Coronary artery (tissue), 2 donors: ENCODE measurements around the gene CD8B2.
"Not testable (repeated sequence)": the region's sequence is repeated elsewhere in the genome, so short reads cannot be mapped to it uniquely, and the experiment has no call there.

Source experiments
- DNase-seq: peaks from one replicate; pipeline ENCODE4 v3.0.0-alpha.2; 2017; ENCODE audit warnings: low spot score
- H3K27ac ChIP-seq, 2 donors: fragments of 200-600 bp; sonication (generic); one replicate each; pipeline ENCODE4 v1.5.1; 2016 to 2019
- H3K4me3 ChIP-seq: fragments of 200-600 bp; sonication (generic); 2 replicates; pipeline ENCODE4 v1.5.1; 2016; ENCODE audit warnings: mild to moderate bottlenecking, moderate library complexity
- TF ChIP-seq, protein P1 (sequence below): fragments of 200-600 bp; sonication (generic); IDR thresholded peaks from one replicate; pipeline ENCODE4 v1.5.1; 2019; ENCODE audit warnings: antibody characterized with exemption

CD8B2 gene

DNA sequence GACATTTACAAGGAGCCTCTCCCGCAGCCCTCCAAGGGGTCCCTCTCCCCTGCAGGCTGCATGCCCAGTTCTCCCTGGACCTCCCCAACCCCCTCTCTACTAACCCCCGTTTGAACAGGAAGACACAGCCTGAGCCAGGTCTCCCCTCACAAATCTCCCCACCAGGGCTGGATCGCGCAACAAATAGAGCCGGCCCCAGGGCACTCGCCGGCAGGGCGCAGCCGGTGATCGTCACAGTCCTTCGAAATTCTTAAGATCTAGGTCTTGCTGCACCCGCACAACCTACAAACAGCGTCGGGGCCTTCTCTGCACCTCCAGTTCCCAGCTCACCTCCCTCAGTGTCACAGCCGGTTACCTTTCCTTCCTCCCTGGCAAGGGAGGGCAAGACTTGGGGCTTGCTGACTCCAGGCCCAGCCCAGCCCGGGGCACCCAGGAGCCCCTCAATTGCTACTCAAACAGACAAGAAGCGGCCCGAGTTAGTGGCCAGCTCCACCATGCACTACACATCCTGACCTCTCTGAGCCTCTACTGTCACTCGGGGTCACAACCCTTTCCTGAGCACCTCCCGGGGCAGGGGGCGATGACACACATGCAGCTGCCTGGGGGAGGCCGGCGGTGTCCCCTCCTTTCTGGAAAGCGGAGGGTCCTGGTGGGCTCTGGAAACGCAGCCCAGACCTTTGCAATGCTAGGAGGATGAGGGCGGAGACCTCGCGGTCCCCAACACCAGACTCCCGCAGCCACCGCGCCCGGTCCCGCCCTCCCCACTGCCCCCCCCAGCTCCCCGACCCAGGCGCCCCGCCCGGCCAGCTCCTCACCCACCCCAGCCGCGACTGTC, at the start of gene CD8B2:
CD8B2 (plus strand) TSS at position 814 of the 835 bp plus-strand sequence. CDS start 63 bp downstream, outside the sequence.
- not testable (repeated sequence) for H3K4me3 ChIP-seq, DNase-seq, H3K27ac ChIP-seq

DNA sequence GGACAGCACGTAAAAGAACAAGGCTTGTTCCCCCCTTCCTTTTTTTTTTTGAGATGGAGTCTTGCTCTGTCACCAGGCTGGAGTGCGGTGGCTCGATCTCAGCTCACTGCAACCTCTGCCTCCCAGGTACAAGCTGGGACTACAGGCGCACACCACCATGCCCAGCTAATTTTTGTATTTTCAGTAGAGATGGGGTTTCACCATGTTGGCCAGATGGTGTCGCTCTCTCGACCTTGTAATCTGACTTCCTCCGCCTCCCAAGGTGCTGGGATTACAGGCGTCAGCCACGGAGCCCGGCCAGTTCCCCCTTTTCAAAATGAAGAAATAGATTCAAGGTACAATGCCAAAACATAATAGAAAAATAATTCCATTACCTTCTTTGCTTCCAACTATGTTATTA, 25.3 kb upstream of the CD8B2 start:
- H3K4me3 ChIP-seq, H3K27ac ChIP-seq, DNase-seq: not testable (repeated sequence)

DNA sequence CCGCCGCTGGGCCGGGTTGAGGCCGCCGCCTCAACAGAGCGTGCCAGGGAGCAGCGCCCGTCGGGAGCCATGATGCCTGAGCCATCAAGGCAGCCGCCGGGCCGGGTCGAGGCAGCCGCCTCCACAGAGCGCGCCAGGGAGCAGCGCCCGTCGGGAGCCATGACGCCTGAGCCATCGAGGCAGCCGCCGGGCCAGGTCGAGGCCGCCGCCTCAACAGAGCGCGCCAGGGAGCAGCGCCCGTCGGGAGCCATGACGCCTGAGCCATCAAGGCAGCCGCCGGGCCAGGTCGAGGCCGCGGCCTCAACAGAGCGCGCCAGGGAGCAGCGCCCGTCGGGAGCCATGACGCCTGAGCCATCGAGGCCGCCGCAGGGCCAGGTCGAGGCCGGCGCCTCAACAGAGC, 19.6 kb upstream of the CD8B2 start:
- H3K27ac ChIP-seq, H3K4me3 ChIP-seq, DNase-seq: not testable (repeated sequence)

DNA sequence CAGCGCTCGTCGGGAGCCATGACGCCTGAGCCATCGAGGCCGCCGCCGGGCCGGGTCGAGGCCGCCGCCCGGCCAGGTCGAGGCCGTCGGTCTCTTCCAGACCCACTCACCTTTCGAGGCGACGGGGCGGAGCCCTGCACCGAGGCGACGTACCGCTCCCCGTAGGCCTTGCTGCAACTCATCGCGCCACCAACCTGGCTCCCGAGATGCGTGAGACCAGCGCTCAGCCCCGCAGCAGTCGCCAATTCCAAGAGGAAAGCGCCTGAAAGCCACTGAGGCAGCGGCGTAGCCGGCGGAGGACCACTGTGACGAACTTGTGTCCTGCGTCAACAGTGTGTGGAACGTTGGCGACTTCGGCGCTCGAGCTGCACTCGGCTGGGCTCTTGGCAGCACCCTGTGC, 19.1 kb upstream of the CD8B2 start, which contains the start of gene RGPD3:
RGPD3 (minus strand) TSS at position 307 of the 400 bp plus-strand sequence; CDS start at position 182, 125 bp downstream.
- not testable (repeated sequence) for H3K4me3 ChIP-seq, DNase-seq, H3K27ac ChIP-seq

DNA sequence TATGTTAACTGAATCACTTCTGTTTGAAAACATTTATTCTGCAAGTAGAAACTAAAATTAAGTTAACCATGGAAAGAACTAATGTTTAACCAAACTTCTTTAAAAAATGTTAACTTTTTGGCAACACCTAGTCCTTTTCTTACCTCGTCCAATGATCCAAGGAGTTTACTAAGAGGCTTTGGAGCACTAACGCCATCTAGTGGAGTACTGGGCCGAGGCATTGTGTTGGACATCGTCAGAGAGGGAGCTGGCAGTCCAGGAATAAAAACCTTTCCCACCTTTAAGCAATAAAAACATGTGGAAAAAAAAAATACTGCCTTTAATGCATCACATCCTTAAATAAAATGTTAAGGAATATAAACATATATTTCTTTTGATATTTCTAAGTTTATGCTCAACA, 16.5 kb upstream of the CD8B2 start:
- not testable (repeated sequence) for H3K4me3 ChIP-seq, DNase-seq, H3K27ac ChIP-seq
- TF ChIP-seq, protein P1, sequence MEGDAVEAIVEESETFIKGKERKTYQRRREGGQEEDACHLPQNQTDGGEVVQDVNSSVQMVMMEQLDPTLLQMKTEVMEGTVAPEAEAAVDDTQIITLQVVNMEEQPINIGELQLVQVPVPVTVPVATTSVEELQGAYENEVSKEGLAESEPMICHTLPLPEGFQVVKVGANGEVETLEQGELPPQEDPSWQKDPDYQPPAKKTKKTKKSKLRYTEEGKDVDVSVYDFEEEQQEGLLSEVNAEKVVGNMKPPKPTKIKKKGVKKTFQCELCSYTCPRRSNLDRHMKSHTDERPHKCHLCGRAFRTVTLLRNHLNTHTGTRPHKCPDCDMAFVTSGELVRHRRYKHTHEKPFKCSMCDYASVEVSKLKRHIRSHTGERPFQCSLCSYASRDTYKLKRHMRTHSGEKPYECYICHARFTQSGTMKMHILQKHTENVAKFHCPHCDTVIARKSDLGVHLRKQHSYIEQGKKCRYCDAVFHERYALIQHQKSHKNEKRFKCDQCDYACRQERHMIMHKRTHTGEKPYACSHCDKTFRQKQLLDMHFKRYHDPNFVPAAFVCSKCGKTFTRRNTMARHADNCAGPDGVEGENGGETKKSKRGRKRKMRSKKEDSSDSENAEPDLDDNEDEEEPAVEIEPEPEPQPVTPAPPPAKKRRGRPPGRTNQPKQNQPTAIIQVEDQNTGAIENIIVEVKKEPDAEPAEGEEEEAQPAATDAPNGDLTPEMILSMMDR, result peak; percentile 18

DNA sequence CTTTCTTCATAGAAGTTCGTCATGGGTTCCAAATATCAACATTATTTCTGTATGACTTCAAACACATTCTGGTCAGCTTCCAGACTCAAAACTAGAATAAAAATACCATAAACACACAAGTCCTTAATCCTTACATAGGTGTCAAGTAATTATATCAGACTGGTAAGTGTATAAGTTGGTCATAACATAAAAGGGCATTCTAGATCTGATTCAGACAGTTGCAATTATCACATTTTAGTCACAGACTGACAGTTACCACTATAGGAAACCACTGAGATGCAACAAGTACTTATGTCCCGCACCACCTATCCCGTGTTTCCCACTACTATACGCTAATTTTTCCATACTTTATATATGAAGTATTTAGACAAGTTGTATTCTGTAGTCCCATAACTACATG, 9.5 kb upstream of the CD8B2 start:
- not testable (repeated sequence) for H3K4me3 ChIP-seq, DNase-seq, H3K27ac ChIP-seq

DNA sequence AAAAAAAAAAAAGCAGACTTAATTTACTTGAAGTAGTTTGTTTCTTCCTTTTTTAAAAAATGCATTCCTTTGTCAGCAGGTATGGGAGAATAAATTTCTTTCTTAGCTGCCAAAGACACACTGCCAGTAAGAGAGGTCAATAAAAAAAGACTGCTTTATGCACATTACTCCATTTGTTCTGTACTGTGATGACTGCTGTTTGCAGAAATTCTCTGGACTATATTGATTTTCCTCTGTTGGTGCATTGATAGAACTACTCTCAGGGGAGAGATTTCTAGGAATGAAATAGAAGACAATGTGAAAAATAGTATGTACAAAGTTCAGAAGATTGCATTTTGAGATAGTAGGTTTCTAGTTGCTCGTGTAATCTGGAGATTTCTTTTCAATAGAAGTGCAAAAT, 7.6 kb upstream of the CD8B2 start:
- DNase-seq, result not testable (repeated sequence)

DNA sequence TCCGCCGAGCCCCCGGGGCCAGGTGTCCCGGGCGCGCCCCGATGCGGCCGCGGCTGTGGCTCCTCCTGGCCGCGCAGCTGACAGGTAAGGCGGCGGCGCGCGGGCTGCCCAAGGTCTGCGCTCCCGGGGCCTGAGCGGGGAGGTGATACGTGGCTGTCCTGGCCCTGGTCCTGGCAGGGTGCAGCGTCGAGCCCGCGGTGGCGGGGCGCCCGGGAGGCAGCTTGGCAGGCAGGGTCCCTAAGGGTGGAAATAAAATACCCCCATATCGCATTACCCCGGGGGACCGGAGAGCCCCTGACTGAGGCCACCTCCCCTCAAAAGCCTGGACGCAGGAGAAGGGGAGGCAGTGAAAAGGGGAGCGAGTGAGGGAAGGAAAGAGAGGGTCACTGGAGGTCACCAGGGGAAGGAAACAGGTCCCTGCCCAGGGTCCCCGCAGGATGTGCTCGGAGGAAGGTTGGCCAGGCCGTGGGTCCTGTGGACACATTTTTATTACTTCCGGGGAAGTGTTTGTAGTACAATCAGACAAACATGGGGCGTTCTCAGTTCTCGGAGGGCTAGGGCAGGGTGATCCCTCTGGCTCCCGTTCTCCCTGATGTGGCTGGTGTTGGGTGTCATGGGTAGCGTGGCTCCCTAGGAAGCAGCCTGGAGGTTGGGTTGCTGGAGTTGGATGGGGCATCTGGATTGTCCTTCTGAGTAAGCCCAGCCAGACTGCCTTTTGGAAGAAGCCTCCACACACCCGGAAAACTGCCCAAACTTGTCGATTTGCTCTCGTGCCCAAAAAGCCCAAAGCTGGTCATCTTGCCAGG, 425 bp downstream of the CD8B2 start:
- H3K27ac ChIP-seq, DNase-seq, H3K4me3 ChIP-seq: not testable (repeated sequence)

More for the DNA sequence above, 7.6 kb upstream of the CD8B2 start:
- not testable (repeated sequence) for H3K4me3 ChIP-seq, H3K27ac ChIP-seq

DNA sequence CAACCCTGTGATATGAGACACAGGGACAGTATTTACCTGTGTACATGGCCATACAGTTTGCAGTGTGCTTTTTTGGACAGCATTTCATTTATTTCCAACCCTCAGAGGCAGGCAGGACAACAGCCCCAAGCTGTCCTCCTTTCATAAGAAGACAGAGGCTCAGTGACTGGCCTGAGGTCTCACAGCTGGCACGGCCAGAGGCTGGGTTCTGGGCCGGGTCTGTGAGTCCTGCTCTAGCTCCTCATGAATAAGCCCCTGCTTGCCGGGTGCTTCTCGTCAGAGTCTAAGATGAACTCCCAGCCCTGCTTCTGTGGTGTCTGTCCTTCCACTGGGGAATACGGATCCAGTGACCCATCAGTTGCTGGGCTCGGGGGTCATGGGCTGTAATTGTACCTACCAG, 2.5 kb downstream of the CD8B2 start:
- not testable (repeated sequence) for DNase-seq

DNA sequence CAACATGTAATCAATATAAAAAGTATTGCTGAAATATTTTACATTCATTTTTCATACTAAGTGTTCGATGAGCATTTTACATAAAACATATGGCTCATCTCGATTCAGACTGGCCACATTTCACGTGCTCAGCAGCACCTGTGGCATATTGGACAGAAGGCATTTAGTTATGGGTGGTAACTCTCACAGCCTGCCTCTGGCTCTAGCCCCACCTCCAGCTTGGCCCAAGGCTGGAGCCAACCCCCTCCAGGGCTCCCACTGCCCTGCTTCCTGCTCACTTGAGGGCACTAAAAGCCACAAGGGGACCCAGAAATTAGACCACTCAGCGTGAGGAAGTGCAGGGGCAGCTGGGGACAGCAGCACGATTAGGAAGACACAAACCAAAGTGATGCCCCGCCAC, 5.2 kb downstream of the CD8B2 start:
- H3K4me3 ChIP-seq, DNase-seq, H3K27ac ChIP-seq: not testable (repeated sequence)

More for the DNA sequence above, 2.5 kb downstream of the CD8B2 start:
- H3K27ac ChIP-seq, H3K4me3 ChIP-seq: not testable (repeated sequence)

DNA sequence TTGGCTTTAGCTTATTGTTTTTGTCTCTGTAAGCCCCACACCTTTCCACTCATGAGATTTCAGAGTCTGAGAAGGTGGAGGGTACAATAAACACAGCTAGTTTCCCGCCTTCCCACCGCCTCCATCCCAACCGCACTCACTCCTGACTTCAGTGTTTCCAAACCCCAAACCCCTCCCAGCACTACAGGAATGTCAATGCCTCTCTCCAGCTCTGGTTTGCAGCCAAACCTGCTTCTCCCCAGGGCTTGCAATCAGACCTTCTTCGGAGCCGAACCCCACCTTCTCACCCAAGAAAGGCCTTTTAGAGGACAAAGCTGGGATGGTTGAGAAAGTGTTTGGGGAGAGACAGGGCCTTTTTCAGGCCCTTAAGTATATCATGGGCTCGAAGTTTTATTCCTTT, 5.7 kb downstream of the CD8B2 start:
- not testable (repeated sequence) for DNase-seq, H3K27ac ChIP-seq, H3K4me3 ChIP-seq

DNA sequence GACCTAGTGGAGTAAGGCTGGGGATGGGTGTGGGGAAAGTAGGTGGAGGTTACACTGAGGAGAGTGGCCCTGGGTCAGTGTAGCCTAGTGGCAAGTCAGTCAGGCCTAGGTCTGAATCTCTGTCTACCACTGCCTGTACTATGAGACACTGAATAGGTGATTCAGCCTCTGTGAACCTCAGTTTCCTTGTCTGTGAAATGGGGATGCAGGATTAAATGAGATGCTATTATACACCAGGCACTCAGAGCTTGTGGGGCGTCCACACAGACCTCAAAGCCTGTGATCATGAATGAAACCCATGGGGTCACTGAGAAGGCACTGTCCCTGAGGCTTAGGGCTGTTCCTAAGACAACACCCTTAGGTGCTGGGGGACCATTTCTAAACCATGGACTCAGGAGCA, 11.4 kb downstream of the CD8B2 start:
- DNase-seq, H3K27ac ChIP-seq, H3K4me3 ChIP-seq: not testable (repeated sequence)

DNA sequence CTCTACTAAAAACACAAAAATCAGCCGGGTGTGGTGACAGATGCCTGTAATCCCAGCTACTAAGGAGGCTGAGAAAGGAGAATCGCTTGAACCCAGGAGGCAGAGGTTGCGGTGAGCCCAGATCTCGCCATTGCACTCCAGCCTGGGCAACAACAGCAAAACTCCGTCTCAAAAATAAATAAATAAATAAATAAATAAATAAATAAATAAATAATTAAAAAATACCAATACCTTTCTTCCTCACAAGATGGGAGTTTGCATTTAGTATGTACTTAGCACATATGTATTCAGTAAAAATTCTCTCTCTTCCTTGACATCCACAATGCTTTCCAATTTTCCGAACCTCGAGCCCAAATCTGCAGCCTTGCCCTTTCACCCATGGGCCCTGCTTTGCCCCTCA, 13.2 kb downstream of the CD8B2 start:
- DNase-seq, H3K27ac ChIP-seq, H3K4me3 ChIP-seq: not testable (repeated sequence)

DNA sequence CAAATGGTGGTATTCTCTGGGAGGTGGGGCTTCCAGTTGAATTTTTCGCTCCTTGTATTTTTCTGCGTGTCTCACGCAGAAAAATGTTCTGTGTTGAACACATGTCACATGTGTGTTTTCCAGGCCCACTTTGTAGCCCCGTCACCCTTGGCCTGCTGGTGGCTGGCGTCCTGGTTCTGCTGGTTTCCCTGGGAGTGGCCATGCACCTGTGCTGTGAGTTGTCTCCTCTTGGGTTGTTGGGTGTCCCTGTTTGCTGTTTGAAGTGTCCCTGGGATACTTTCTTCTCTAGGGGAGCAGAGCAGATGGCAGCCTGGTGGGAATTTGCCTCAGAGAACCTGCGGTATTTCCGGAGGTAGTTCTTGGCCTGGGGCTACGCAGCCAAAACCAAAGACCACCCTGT, 15.2 kb downstream of the CD8B2 start:
- DNase-seq, H3K4me3 ChIP-seq, H3K27ac ChIP-seq: not testable (repeated sequence)

DNA sequence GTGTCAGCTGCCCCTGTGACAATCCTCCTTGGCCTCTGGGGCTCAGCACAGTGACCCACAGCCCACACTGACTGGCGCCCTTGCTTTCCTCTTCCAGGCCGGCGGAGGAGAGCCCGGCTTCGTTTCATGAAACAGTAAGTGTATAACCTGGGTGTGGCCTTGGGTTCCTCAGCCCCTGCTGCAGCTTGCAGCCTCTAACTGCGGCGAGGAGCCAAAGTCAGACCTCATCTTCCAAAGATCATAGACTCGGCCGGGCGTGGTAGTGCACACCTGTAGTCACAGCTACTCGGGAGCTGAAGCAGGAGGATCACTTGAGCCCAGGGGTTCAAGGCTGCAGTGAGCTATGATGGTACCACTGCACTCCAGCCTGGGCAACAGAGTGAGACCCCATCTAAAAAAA, 17.0 kb downstream of the CD8B2 start:
- not testable (repeated sequence) for H3K27ac ChIP-seq, DNase-seq, H3K4me3 ChIP-seq

DNA sequence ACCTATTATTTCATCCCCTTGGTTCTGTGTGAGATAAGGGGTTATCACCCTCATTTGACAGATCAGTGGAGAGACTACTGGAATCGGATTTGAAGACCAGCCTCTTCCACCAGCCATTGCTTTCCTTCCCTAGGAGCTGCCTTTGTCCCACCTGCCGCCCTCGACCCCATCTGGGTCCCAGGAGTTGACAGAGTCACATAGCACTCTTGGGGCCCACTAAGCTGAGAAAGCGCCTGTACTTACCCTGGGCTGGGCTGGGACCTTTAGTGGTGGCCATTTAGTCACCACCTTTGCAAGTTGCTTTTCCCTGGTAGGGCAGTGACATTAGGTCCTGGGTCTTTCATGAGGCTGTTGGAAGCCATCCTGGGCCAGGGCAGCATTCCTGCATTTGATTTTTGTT, 17.6 kb downstream of the CD8B2 start:
- DNase-seq, H3K27ac ChIP-seq, H3K4me3 ChIP-seq: not testable (repeated sequence)

DNA sequence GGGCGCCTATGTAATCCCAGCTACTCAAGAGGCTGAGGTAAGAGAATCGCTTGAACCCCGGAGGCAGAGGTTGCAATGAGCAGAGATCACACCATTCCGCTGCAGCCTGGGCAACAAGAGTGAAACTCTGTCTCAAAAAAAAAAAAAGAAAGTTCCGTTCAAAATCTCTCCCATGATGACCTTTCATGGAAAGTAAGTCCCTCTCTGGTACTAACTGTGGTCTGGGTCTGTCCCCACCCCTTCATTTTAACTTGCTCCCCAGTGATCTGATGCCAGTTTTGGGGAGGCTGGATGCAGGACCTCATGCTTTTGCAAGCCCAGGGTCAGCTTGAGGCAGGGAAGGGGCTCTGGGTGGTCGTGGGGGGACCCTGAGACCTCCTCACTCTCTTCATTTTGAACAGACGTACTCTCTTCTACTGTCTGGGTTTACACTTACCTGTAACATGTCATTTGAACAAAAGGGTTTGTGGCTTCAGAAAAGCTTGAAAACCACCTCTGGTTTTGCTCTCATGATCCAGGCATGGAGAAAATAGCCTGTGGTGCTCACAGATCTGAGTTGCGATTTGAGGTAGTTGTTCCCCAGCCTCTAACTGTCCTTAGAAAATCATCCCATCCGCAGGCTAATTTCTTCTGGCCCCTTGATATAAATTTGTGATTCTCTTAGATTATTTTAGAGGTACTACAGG, 19.0 kb downstream of the CD8B2 start:
- not testable (repeated sequence) for H3K27ac ChIP-seq, DNase-seq, H3K4me3 ChIP-seq
